Right ventricle myocardium superior (tissue), 1 donor: Measurements from ENCODE around the gene NCOA7. TPM values are rescaled to one million over a fixed set of nuclear protein-coding genes. Genes with fewer than 3 reads are reported as not detected.
"Not testable (repeated sequence)": the region's sequence is repeated elsewhere in the genome, so short reads cannot be mapped to it uniquely, and the experiment has no call there.

Source experiments
- ATAC-seq: fragments of 200-7000 bp; cut with Tn5 transposase; one replicate; pipeline ENCODE4 v1.9.1; 2020; ENCODE audit warnings: mild to moderate bottlenecking; ENCODE audit not compliant: poor library complexity
- DNase-seq: peaks from one replicate; pipeline ENCODE4 v3.0.0-alpha.2; 2020
- intact Hi-C: fragments of 100-400 bp; cut with DNase I; formaldehyde crosslinking; loops from one replicate; pipeline ENCODE4 v1.11.2; 2022
- total RNA-seq: library from RNA; stranded (reverse); fragmentation: NEBNext Ultra II Directional; extraction: Animal tissue kit (Norgen Biotek cat#: 25700); gene quantifications from one replicate; pipeline ENCODE4 v1.2.1, GENCODE V29; 2021
- donor health status: DM: no; HTN: yes; CAD: no; lungs with severe emphysema.

Gene NCOA7
- total RNA-seq, 1 donor from 2014 or later, result 12.7 TPM

DNA sequence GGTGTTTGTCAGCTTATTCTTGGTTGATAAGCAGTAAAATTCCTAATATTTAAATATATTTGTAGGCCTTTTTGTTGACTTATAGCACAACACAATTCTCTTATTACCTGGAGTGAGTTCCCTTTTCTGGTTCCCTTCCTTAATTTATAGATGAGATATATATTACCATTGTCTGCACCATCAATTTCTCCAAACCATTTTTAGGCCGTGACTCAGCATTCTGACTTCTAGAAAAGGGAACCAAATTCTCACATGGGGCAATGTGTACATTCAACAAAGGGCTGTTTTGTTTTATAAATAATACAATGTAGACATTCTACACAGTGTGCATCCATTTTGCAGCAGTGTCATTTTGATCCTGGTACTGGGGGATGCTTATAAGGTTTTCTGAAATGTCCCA lies 52.8 kb downstream of the NCOA7 start:
- DNase-seq (no peak), ATAC-seq (no peak)
- intact Hi-C loops, result no loop called here

DNA sequence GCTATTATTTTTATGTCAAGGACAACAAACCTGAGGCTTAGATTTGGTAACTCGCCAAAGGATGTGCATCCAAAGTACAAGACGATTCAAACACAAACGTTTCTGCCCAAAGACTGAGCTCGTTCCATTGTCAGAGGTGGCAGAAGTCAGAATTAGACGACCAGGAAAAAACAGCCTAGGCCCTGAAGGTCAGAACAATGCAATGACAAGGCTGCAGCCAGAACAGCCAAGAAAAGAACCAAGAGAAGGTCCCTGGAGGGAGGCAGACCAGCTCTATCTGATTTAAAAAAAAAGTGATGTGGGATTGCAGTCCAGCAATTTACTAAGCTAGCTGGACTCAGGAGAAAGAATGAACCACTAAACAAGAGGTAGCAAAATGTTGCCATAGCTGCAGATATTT lies 54.2 kb downstream of the NCOA7 start:
- DNase-seq, result no peak
- ATAC-seq, result peak; percentile 90
- intact Hi-C loops, result no loop called here

DNA sequence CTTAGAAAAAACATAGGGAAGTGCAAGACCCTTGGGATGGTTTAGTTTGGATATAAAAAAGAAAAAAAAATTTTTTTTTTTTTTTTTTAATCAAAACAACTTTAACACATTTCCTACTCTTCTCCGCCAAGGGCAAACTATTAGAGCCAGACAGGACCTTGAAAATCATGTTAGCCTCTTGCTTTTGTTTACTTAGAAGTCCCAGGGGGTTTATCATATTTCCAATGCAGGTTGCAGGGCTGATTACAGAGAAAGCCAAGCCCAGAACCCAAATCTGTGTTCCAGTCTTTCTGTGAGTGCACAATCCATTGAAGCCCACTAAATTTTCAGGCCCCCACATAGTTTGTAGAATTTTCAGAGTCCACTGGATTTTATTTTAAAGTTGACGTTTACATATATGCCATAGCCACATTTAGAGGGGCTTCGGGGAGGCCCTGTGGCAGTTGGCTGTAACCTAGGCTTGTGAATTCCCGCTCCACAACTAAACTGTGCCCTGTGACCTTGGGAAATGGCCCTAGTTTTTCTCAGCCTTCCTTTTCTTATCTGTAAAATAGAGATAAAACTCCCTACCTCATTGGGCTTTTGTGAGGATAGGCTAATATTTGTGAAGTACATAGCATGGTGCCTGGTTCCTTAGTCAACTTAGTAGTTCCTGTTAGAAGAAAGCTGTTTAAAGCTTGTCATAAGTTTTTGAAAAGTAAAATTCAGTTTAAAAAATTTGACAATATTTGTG lies 55.7 kb downstream of the NCOA7 start:
- intact Hi-C loops, result no loop called here
- peak; percentile 62 for ATAC-seq
- no peak for DNase-seq

DNA sequence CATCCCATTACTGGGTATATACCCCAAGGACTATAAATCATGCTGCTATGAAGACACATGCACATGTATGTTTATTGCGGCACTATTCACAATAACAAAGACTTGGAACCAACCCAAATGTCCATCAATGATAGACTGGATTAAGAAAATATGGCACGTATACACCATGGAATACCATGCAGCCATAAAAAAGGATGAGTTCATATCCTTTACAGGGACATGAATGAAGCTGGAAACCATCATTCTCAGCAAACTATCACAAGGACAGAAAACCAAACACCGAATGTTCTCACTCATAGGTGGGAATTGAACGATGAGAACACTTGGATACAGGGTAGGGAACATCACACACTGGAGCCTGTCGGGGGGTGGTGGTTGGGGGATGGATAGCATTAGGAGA lies 57.5 kb downstream of the NCOA7 start:
- DNase-seq, ATAC-seq, intact Hi-C loops: not testable (repeated sequence)

DNA sequence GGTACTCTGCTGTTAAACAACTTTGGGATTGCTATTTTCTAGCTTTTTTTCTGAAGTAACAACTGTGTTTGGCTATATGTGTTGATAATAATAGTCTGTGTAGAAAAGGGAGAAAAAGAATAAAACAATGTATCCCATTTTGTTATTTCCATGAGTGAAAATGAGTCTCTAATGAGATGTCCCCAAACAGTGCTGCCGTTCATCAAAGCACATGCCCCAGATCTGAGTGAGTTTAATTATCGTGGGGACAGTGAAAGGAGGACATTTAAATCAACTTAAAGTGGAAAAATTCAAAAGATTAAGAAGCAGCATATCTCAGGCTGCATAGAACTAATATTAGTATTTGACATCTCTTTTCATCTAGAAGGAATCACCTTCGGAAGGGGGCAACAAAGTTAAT lies 59.6 kb downstream of the NCOA7 start:
- DNase-seq (no peak), ATAC-seq (no peak)
- intact Hi-C loops, result no loop called here

DNA sequence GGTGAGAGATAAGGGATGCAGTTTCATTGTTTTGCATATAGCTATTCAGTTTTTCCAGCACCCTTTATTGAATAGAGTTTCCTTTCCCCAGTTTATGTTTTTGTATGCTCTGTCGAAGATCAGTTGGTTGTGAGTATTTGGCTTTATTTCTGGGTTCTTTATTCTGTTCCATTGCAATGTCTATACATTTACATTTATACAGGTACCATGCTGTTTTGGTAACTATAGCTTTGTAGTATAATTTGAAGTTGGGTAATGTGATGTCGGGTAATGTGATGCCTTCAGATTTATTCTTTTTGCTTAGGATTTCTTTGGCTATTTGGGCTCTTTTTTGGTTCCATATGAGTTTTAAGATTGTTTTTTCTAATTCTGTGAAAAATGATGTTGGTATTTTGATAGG lies 61.8 kb downstream of the NCOA7 start:
- intact Hi-C loops, result no loop called here
- no peak for DNase-seq
- no peak for ATAC-seq

DNA sequence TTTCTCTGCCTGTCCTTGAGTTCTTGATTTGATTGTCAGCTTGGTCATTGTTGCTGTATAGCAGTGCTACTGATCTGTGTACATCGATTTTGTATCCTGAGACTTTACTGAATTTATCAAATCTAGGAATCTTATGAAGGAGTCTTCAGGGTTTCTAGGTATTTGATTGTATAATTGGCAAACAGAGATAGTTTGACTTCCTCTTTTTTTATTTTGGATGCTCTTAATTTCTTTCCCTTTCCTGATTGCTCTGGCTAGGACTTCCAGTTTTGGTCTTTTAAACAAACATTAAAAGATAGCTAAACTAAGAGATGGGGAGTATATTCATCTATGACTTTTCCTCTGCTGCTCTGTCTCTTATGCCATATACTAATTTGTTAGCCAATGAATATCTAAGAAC lies 62.4 kb downstream of the NCOA7 start:
- intact Hi-C loops, result no loop called here
- ATAC-seq, result no peak
- DNase-seq, result no peak

DNA sequence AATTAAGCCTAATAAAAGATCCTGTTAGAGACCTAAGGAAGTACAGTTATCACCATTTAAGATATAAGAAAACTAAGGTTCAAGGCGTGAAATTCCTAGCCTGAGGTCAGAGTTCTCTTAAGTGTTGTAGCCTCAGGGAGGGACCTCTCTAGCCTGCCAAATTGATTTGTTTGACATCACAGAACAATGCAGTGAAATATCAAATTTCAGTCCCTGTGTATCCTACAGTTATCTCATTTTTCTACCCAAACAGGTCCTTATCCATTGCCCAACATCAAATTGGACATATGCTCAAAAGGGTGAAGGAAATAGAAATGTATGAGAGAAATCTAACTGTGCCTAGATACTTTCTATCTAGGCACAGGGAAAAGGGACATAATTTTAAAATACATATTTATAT lies 63.0 kb downstream of the NCOA7 start:
- DNase-seq (no peak), ATAC-seq (no peak)
- intact Hi-C loops, result no loop called here

DNA sequence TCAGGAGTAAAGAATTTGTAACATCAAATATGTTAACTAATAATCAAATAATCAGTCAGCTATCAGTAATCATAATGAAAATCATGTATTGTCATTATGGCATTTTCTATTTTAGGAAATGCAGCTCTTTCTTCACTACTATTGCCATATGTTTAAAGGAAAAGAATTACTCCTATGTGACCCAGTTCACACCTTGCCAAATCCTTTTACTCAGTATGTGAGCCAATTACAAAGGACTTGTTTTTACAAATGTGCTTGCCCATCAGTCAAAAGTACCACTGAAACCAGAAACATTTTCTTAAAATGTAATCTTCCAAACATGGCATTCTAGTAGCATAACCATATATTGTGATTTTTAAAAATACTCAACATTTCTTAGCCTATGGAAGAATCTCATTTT lies 63.6 kb downstream of the NCOA7 start:
- DNase-seq, result no peak
- intact Hi-C loops, result no loop called here
- ATAC-seq, result no peak

DNA sequence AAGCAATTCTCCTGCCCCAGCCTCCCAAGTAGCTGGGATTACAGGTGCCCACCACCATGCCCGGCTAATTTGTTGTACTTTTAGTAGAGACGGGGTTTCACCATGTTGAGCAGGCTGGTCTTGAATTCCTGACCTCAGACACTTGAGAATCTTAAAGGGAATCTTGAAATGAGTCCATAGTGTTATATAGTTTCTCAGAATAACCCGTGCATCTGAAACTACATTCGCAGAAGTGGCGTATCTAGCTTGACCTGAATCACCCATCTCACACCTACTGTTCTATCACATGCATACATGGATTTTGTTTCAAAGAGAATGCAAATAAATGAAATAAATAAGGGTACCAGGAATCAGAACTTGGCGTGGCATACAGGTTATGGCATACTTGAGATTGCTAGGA lies 65.0 kb downstream of the NCOA7 start:
- DNase-seq, result no peak
- no peak for ATAC-seq
- intact Hi-C loops, result no loop called here

DNA sequence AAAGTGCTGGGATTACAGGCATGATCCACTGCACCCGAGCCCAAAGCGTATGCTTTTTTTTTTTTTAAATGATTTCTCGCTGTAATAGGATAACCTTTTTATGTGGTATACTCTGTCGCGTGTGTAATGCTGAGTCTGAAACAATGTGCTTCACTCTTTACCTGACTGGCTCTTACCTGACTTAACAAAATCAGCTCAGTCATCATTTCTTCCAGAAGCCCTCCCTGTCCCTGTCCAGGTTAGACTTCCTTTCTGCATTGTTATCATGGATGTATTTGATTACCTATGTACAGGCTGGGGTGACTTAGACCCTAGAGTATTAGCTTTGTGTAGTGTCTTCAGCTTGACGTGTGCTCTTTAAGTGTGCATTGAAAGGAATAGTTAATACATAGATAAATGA lies 67.1 kb downstream of the NCOA7 start:
- ATAC-seq, result no peak

DNA sequence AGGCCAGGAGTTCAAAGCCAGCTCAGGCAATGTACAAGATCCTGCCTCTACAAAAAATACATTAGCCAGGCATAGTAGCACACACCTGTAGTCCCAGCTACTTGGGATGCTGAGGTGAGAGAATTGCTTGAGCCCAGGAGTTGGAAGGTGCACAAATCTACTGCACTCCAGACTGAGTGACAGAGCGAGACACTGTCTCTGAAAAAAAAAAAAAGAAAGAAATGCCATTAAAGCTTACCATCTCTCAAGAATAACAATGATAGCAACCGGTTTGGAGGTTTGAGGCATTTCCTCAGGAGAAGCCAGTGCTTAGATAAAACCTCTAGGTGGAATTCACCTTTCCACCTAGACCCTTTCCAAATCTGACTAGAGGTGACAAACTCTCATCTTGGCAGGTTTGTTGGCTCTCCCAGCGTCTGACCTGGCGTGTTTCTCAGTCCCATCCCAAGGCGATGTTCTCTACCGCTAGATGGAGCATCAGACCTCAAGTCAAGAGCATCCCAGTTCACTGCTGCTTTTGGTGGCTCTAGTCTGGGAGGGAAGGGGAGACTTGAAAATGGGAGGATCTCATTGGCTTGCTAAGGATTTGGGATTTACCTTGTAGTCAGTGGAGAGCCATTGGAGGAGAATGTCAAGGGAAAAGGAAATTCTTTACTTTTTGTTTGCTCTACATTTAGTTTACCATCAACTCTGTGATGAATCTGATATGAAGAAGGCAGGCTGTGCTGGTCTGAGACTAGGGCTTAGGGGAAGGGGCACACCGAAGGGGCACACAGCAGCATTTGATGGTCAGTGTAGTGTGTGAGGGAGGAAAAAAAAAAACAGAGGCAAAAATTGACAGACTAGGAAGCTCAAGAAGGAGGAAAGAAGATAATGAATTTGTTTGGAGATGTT lies 67.9 kb downstream of the NCOA7 start:
- DNase-seq (no peak), ATAC-seq (peak; percentile 91)
- intact Hi-C loops, result no loop called here

More for the DNA sequence above, 67.1 kb downstream of the NCOA7 start:
- no peak for DNase-seq
- intact Hi-C loops, result no loop called here

DNA sequence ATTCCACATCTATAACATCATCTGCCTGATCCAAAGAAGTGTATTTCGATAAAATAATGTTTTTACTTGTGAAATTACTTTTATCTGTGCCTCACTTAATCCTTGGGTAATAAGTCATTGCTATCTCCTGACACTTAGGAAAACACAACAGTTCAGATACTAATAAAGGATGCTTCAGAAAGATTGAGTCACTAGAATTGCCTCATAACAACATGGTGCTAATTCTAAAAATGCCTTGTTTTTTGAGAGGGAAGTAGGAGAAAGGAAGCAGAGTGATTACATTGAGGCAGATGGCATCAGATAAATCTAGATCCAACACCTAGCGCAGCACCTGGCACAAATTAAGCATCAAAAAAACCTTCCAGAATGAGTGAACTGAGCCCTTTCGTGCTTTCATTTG lies 69.0 kb downstream of the NCOA7 start:
- intact Hi-C loops, result no loop called here
- DNase-seq, result no peak
- peak; percentile 56 for ATAC-seq

DNA sequence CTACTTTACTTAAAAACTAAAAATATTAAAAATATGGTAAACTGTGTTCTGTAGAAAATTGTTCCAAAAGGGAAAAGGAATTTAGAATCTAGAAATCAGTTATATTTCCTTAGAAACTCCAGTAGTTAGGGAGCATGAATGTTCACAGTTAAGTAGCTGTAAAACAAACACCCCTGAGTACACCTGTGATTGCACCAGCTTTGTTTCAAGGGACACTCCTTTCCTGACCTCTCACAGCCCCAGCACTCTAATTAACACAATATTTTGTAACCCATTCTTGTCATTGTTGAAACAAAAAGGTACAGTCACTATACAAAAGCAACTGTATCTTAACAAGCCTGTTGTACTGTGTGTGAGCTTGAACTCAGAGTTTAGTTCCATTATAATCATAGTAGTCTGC lies 72.3 kb downstream of the NCOA7 start:
- DNase-seq, result no peak
- intact Hi-C loops, result no loop called here
- ATAC-seq, result no peak

DNA sequence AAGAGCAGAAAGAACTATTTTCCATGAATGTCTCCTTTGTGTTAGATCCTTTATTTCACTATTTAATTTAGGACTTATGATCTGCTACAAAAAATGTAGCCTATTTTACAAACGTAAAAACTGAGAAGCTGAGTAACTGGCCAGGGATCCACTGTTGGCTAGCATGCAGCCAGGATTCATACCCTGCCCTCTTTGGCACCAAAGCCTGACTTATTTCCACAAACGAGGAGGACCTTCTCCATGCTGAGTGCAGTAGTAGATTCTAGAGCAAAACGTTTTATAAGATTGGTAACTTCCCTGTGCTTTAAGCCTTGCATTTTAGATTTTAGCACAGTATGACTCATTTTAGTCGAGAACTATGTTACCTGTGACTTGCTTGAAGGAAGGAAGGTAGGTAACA lies 74.3 kb downstream of the NCOA7 start:
- DNase-seq (no peak), ATAC-seq (no peak)
- intact Hi-C loops, result no loop called here

DNA sequence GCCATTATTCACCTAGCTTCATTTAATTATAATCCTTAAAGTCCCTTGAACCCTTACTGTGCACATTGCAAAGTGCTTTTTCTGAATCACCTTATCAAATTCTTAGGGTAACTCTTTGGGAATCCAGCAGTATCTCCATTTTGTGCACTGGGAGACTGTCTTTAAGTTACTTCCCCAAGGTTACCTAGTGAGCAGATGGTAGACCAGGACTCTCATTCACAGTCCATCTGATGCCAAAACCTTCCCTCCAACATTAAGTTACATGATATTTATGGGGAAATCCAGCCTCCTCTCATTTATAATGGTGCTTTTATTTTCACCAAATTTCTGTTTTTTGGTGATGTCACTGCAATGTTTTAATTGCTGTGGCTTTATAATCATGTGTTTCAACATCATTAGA lies 75.7 kb downstream of the NCOA7 start:
- DNase-seq, result no peak
- ATAC-seq, result no peak
- intact Hi-C loops, result no loop called here

DNA sequence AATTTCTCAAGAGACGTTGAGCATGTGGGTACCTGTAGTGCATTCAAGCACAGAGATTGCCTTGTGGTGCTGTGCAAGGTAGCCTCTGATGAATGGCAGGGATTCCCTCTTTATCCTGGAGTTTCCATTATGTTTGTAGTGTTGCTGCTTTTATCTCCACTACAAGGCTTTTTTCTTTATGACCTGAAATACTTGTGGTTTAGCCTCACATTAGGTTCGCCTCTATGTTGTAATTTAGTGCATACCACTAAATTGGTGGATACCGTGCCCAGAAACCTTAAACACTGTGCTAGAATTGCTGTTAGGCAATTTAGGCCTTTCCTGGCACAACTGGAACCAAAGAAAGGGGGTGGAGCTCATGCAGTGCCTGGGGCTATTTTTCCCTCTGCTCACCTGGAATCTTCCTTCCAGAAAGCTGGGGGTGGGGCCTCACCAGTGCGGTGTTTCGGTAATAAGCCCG lies 76.8 kb downstream of the NCOA7 start:
- intact Hi-C loops, result no loop called here
- ATAC-seq (no peak), DNase-seq (no peak)

DNA sequence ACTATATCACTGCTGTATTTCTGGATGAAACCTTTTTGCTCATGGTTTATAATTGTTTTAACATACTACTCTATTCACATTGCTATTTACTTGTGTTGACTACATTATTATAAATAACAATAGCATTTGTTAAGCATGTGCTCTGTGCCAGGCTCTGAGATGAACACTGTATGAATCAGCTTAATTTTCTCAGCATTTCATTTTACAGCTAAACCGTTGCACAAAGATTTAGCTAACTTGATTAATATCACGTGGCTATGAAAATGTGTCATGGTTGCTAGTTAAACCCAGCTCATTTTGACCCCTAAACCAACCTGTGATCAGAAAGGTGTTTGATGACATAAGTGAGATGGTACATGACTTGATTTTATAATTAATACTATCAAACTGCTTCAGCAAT lies 77.5 kb downstream of the NCOA7 start:
- DNase-seq (no peak), ATAC-seq (no peak)
- intact Hi-C loops, result no loop called here

DNA sequence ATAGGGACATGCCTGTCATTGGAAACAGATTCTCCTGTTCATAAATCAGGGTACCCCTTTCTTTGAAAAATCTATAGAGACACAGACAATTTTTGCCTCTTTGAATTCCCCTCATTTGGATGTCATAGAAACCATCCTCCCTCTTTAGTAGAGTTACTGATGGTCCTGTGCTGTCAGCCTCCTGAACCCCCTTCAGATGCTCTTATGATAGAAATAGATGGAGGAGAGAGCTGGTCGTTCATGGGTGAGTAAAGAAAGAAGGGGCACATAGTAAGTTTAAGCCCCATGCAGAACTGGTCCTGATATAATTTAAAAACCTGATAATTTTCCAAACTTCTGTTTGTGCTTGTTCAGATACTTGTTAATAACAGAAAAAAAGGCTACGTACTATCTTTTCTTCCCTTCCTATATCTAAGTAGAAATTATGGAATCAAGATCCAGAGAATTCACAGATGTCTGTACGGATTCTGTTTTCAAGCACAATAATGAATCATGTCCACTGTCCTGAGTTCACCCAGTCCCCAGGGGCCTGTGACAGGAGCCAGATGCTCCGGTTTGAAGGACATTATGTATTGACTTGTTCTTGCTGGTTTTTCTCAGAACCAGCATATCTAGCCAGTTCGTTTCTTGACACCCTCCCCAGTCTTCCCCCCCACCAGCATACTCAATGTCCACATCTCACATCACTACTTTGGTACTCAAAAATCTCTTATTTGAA lies 78.1 kb downstream of the NCOA7 start:
- intact Hi-C loops, result no loop called here
- peak; percentile 78 for ATAC-seq
- peak; percentile 81 for DNase-seq
